H54 (cell line): Measurements from ENCODE around the gene RET.

Source experiments
- DNase-seq: peaks from one replicate; pipeline ENCODE4 v3.0.0; 2011; ENCODE audit warnings: low spot score, mixed read lengths; ENCODE audit not compliant: insufficient read length
- FAIRE-seq: peaks from 3 replicates; lab custom pipeline; 2011; peaks lifted over from hg19 to GRCh38; lab: Jason Lieb, UNC
- POLR2A ChIP-seq: IDR thresholded peaks from 2 replicates; pipeline ENCODE4 v1.6.1; 2011; ENCODE audit warnings: low read depth, mild to moderate bottlenecking, low read length

Gene RET

GRCh38 chr10:43076876-43077420, at the start of gene RET:
Gene RET (plus strand): TSS chr10:43077069. CDS start chr10:43077259, 190 bp downstream.
- DNase-seq (no peak), FAIRE-seq (no peak)
- TF ChIP-seq POLR2A, result no peak

GRCh38 chr10:43027331-43027955, 49.4 kb upstream of the RET start:
- DNase-seq, result no peak
- FAIRE-seq, result no peak
- TF ChIP-seq POLR2A, result no peak

- no peak for TF ChIP-seq POLR2A
- DNase-seq, result no peak
- no peak for FAIRE-seq
These were observed 48.7 kb upstream of the RET start for GRCh38 chr10:43028143-43028542.

- DNase-seq (no peak), FAIRE-seq (no peak)
- no peak for TF ChIP-seq POLR2A
These were observed 47.8 kb upstream of the RET start for GRCh38 chr10:43029043-43029442.

- TF ChIP-seq POLR2A, result no peak
These were observed 44.3 kb upstream of the RET start for GRCh38 chr10:43032613-43033012.

GRCh38 chr10:43035800-43036199, 41.1 kb upstream of the RET start:
- DNase-seq, result no peak
- no peak for FAIRE-seq
- no peak for TF ChIP-seq POLR2A

More at GRCh38 chr10:43032613-43033012, 44.3 kb upstream of the RET start:
- DNase-seq (no peak), FAIRE-seq (no peak)

- no peak for TF ChIP-seq POLR2A
- no peak for DNase-seq
- no peak for FAIRE-seq
These were observed 40.1 kb upstream of the RET start for GRCh38 chr10:43036481-43037428.

- TF ChIP-seq POLR2A, result no peak
- DNase-seq (no peak), FAIRE-seq (no peak)
These were observed 39.4 kb upstream of the RET start for GRCh38 chr10:43037440-43037839.

- no peak for DNase-seq
- TF ChIP-seq POLR2A, result no peak
- no peak for FAIRE-seq
These were observed 38.7 kb upstream of the RET start for GRCh38 chr10:43037942-43038782.

- FAIRE-seq (no peak), DNase-seq (no peak)
- no peak for TF ChIP-seq POLR2A
These were observed 37.9 kb upstream of the RET start for GRCh38 chr10:43038783-43039623.

- no peak for FAIRE-seq
- no peak for DNase-seq
- TF ChIP-seq POLR2A, result no peak
These were observed 37.0 kb upstream of the RET start for GRCh38 chr10:43039624-43040481.

GRCh38 chr10:43040482-43041256, 36.2 kb upstream of the RET start:
- DNase-seq (no peak), FAIRE-seq (no peak)
- no peak for TF ChIP-seq POLR2A
